ENCODE measurements around the gene ZSCAN22. TPM values are rescaled to one million over a fixed set of nuclear protein-coding genes. Genes with fewer than 3 reads are reported as not detected.

Gene ZSCAN22
- total RNA-seq, 4 donors from 2014 or later: 2.2 to 3.2 (median 2.9) TPM

- TF ChIP-seq, protein P1, sequence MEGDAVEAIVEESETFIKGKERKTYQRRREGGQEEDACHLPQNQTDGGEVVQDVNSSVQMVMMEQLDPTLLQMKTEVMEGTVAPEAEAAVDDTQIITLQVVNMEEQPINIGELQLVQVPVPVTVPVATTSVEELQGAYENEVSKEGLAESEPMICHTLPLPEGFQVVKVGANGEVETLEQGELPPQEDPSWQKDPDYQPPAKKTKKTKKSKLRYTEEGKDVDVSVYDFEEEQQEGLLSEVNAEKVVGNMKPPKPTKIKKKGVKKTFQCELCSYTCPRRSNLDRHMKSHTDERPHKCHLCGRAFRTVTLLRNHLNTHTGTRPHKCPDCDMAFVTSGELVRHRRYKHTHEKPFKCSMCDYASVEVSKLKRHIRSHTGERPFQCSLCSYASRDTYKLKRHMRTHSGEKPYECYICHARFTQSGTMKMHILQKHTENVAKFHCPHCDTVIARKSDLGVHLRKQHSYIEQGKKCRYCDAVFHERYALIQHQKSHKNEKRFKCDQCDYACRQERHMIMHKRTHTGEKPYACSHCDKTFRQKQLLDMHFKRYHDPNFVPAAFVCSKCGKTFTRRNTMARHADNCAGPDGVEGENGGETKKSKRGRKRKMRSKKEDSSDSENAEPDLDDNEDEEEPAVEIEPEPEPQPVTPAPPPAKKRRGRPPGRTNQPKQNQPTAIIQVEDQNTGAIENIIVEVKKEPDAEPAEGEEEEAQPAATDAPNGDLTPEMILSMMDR (IDR thresholded peaks at IDR 0.05): no peak
- TF ChIP-seq POLR2A (IDR thresholded peaks at IDR 0.05): no peak
- Histone ChIP-seq H3K27ac (no peak overlapping the region), H3K9me3 (peaks cover 0 to 10% (median 0%) of the 10 kb centered on the region in 3 donors), H3K4me1 (peaks cover 7 to 36% (median 10%) of the 10 kb centered on the region in 3 donors), H3K27me3 (peaks cover 0 to 21% (median 0%) of the 10 kb centered on the region in 4 donors), H3K36me3 (no peaks in the 10 kb centered on the region), H3K4me3 (peak overlapping the region in 2 of 4 donors; percentile 36 to 60)
- intact Hi-C loops (cut with DNase I): no loop called here
- no peak for DNase-seq
- WGBS, 2 donors: 78 to 87% methylated on average over 5 to 10 of the region's 19 CpGs
These were observed 30.8 kb downstream of the ZSCAN22 start for GRCh38 chr19:58357481-58358145.

- Histone ChIP-seq H3K4me1 (peaks cover under 1 to 28% (median 10%) of the 10 kb centered on the region in 3 donors), H3K27ac (peak overlapping the region; percentile 85 to 97 (median 92)), H3K4me3 (peak overlapping the region; percentile 55 to 83 (median 77)), H3K36me3 (peaks cover 0 to 9% (median 0%) of the 10 kb centered on the region in 3 donors), H3K27me3 (peaks cover 0 to 10% (median 0%) of the 10 kb centered on the region in 4 donors), H3K9me3 (peaks cover 0 to 5% (median 0%) of the 10 kb centered on the region in 3 donors)
- intact Hi-C loops (cut with DNase I): no loop called here
- 2 to 13% methylated on average over 7 to 13 of the region's 28 CpGs for WGBS, 2 donors
- TF ChIP-seq, protein P1 (IDR thresholded peaks at IDR 0.05): no peak
- no peak for DNase-seq
These were observed 35.1 kb downstream of the ZSCAN22 start for GRCh38 chr19:58361900-58362271.

DNA sequence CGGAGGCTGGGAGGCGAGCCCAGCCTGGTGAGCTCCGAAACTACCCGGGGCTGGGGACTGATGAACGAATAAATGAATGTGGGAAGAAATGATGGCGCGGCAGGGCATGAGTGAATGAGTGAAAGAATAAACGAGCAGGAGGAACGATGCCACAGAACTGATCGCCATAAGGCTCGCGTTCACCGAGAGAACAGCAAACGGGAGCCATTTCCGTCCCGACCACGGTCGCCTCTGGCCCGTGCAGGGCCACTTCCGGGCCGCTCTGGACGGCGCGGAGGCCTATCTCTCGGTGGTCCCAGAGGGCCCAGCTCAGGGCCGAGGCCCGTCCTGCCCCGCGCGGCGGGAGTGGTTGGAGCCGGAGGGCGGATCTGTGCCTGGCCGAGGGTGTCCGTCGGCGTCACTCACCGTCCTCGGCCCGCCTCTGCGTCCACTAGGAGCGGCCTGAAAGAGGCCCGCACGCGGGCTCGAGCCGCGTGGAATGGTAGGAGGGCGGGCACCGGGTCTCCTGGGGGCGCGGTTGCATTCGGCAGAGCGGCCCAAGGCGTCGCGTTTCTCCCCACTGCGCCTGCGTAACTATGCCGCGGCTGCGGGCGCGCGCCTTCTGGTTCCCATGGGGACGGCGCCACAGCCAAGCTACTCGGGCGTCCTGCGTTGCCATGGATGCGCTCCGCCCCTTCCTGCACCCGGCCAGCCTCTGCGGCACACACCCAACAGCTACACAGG, 35.6 kb downstream of the ZSCAN22 start, which contains the start of gene ZNF497:
ZNF497 (minus strand) TSS at position 480 of the 723 bp plus-strand sequence. CDS start 5,116 bp downstream, outside the sequence.
- Histone ChIP-seq H3K27me3 (peaks cover 0 to 5% (median 0%) of the 10 kb centered on the region in 4 donors), H3K4me3 (peak within 1 kb of the TSS; percentile 55 to 83 (median 77)), H3K36me3 (peaks cover 0 to 11% (median 0%) of the 10 kb centered on the region in 3 donors), H3K4me1 (peaks cover 0 to 23% (median 7%) of the 10 kb centered on the region in 3 donors), H3K9me3 (no peaks in the 10 kb centered on the region), H3K27ac (peak within 1 kb of the TSS; percentile 85 to 97 (median 92))
- intact Hi-C loops (cut with DNase I): no loop called here
- peak in 3 of 4 donors; percentile 51 to 68 (median 62) for TF ChIP-seq POLR2A (IDR thresholded peaks at IDR 0.05)
- TF ChIP-seq, protein P1 (IDR thresholded peaks at IDR 0.05): peak in 2 of 6 experiments; percentile 5 to 22
- DNase-seq: peak; percentile 81
- WGBS, 2 donors: 0 to 1% methylated on average over 4 to 20 of the region's 74 CpGs

GRCh38 chr19:58364146-58364545, 37.4 kb downstream of the ZSCAN22 start:
- no peak for DNase-seq
- no peak for TF ChIP-seq POLR2A (IDR thresholded peaks at IDR 0.05)
- TF ChIP-seq, protein P1 (IDR thresholded peaks at IDR 0.05): no peak
- Histone ChIP-seq H3K27ac (no peak overlapping the region), H3K4me3 (no peak overlapping the region), H3K36me3 (peaks cover 0 to 25% (median 0%) of the 10 kb centered on the region in 3 donors), H3K4me1 (peaks cover 0 to 19% (median 7%) of the 10 kb centered on the region in 3 donors), H3K9me3 (no peaks in the 10 kb centered on the region), H3K27me3 (no peaks in the 10 kb centered on the region)
- 65 to 70% methylated on average over 4 to 5 of the region's 5 CpGs for WGBS, 2 donors
- intact Hi-C loops (cut with DNase I): no loop called here

Data from esophagus squamous epithelium (tissue), 5 donors.